Endodermal cell (in vitro differentiated cells): Measurements from ENCODE around the gene MTREX. TPM values are rescaled to one million over a fixed set of nuclear protein-coding genes. Genes with fewer than 3 reads are reported as not detected.

ENCODE experiments used
- DNase-seq: peaks from one replicate; pipeline ENCODE4 v3.0.0-alpha.2; 2017
- H3K27ac ChIP-seq: 2 replicates; pipeline ENCODE4 v1.5.1; 2013; ENCODE audit warnings: mild to moderate bottlenecking, low read depth, low read length, moderate library complexity
- H3K27me3 ChIP-seq: 2 replicates; pipeline ENCODE4 v1.6.1; 2013; ENCODE audit warnings: mild to moderate bottlenecking, low read length, moderate library complexity; ENCODE audit not compliant: insufficient read depth, control insufficient read depth, poor library complexity, severe bottlenecking
- H3K36me3 ChIP-seq: 2 replicates; pipeline ENCODE4 v1.7.0; 2013; ENCODE audit warnings: mild to moderate bottlenecking, low read length, moderate library complexity; ENCODE audit not compliant: control insufficient read depth, insufficient read depth
- H3K4me1 ChIP-seq: one replicate; pipeline ENCODE4 v1.7.0; 2013; ENCODE audit warnings: low read length; ENCODE audit not compliant: control insufficient read depth, insufficient read depth
- H3K4me3 ChIP-seq: 2 replicates; pipeline ENCODE4 v1.5.1; 2013; ENCODE audit warnings: mild to moderate bottlenecking, low read length, moderate library complexity
- H3K9ac ChIP-seq: 2 replicates; pipeline ENCODE4 v1.6.1; 2013; ENCODE audit warnings: mild to moderate bottlenecking, low read length, moderate library complexity; ENCODE audit not compliant: poor library complexity, severe bottlenecking; ENCODE audit errors: extremely low read depth
- H3K9me3 ChIP-seq: 2 replicates; pipeline ENCODE4 v1.6.1; 2013; ENCODE audit warnings: mild to moderate bottlenecking, low read length, moderate library complexity; ENCODE audit not compliant: control insufficient read depth
- H3K27ac Mint-ChIP-seq: 2 replicates; pipeline ENCODE4 v1.8.0; 2020; ENCODE audit warnings: mixed read lengths
- H3K27me3 Mint-ChIP-seq: 2 replicates; pipeline ENCODE4 v1.8.0; 2021; ENCODE audit warnings: mild to moderate bottlenecking, mixed read lengths; ENCODE audit not compliant: insufficient read depth
- H3K36me3 Mint-ChIP-seq: 2 replicates; pipeline ENCODE4 v1.8.0; 2020; ENCODE audit warnings: low read depth, mixed read lengths
- H3K4me1 Mint-ChIP-seq: 2 replicates; pipeline ENCODE4 v1.8.0; 2020; ENCODE audit warnings: mixed read lengths
- H3K4me3 Mint-ChIP-seq: 2 replicates; pipeline ENCODE4 v1.8.0; 2020; ENCODE audit warnings: mild to moderate bottlenecking, moderate library complexity, mixed read lengths
- H3K9me3 Mint-ChIP-seq: 2 replicates; pipeline ENCODE4 v1.8.0; 2020; ENCODE audit warnings: mild to moderate bottlenecking, mixed read lengths
- WGBS, 2 experiments: methylation state at CpG; one replicate each; pipeline versions ENCODE4 v1.1.5 to v1.1.7; 2013; ENCODE audit warnings: missing lambda C conversion rate in 2 of 2, mixed read lengths in 1 of 2; ENCODE audit not compliant: insufficient coverage in 1 of 2, insufficient read length in 1 of 2; 5-methylcytosine and 5-hydroxymethylcytosine counted together
- total RNA-seq, 2 donors: library from RNA; stranded (reverse); fragmentation: NEBNext Ultra II Directional in 1 of 2; extraction: Animal tissue kit (Norgen Biotek cat#: 25700) in 1 of 2; gene quantifications; 2 replicates in 1 of 2; 3 replicates in 1 of 2; pipeline ENCODE4 v1.2.1, GENCODE V29; 2021
- TF ChIP-seq, protein P1 (sequence below): fragments of 200-600 bp; sonication (generic); conservative IDR thresholded peaks from 2 replicates; pipeline ENCODE4 v1.5.0; 2021; ENCODE audit warnings: antibody characterized with exemption, mild to moderate bottlenecking

MTREX gene
- total RNA-seq, 2 donors from 2014 or later = 91.0 to 106 TPM

DNA sequence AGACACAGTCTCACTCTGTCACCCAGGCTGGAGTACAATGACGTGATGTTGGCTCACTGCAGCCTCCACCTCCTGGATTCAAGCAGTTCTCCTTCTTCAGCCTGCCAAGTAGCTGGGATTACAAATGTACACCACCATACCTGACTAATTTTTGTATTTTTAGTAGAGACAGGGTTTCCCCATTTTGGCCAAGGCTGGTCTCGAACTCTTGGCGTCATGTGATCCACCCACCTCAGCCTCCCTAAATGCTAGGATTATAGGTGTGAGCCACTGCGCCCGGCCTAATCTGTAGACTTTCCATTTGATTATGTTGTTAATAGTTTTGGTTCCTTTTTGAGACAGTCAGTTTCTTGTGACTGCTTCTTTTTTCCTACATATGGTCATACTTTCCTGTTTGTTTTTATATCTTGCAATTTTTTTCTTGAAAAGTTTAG lies 31.0 kb downstream of the MTREX start:
- no peak overlapping the region for H3K4me3 ChIP-seq
- Mint-ChIP-seq H3K36me3 (peaks cover 41% of the 10 kb centered on the region), H3K27ac (no peak overlapping the region), H3K4me1 (no peaks in the 10 kb centered on the region), H3K4me3 (no peak overlapping the region), H3K27me3 (no peaks in the 10 kb centered on the region), H3K9me3 (no peaks in the 10 kb centered on the region)
- 73 to 92% methylated on average over 2 to 5 of the region's 5 CpGs for WGBS, 2 experiments
- peaks cover 62% of the 10 kb centered on the region for H3K36me3 ChIP-seq
- no peak overlapping the region for H3K9ac ChIP-seq
- H3K27ac ChIP-seq = no peak overlapping the region
- no peaks in the 10 kb centered on the region for H3K4me1 ChIP-seq
- TF ChIP-seq, protein P1, sequence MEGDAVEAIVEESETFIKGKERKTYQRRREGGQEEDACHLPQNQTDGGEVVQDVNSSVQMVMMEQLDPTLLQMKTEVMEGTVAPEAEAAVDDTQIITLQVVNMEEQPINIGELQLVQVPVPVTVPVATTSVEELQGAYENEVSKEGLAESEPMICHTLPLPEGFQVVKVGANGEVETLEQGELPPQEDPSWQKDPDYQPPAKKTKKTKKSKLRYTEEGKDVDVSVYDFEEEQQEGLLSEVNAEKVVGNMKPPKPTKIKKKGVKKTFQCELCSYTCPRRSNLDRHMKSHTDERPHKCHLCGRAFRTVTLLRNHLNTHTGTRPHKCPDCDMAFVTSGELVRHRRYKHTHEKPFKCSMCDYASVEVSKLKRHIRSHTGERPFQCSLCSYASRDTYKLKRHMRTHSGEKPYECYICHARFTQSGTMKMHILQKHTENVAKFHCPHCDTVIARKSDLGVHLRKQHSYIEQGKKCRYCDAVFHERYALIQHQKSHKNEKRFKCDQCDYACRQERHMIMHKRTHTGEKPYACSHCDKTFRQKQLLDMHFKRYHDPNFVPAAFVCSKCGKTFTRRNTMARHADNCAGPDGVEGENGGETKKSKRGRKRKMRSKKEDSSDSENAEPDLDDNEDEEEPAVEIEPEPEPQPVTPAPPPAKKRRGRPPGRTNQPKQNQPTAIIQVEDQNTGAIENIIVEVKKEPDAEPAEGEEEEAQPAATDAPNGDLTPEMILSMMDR = no peak
- no peaks in the 10 kb centered on the region for H3K27me3 ChIP-seq
- no peaks in the 10 kb centered on the region for H3K9me3 ChIP-seq
- no peak for DNase-seq

- no peak overlapping the region for H3K27ac ChIP-seq
- peaks cover 61% of the 10 kb centered on the region for H3K36me3 Mint-ChIP-seq
- 94 to 96% methylated on average over 3 to 4 of the region's 4 CpGs for WGBS, 2 experiments
Measured at GRCh38 chr5:55343107-55343506, 35.3 kb downstream of the MTREX start.

DNA sequence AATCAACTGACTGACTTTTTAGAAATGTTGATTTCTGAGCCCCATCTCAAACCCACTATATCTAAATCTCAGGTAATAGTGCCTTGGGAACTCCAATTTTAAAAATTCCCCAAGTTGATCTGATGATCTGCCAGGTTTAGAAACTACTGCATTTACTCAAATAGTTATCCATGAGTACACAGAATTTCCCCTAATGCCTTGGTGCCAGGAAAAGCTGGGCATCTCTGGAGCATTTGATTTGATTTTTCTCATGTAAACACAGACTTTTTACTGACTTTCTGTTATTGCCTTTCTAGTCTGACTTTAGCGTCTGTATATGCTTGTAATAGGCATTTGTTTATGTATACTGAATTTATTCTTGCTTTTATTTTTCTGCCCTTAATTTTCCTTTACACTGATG lies 35.8 kb downstream of the MTREX start:
- Histone ChIP-seq H3K9me3 (peaks cover 33% of the 10 kb centered on the region), H3K4me3 (no peak overlapping the region), H3K9ac (no peak overlapping the region), H3K27ac (no peak overlapping the region), H3K36me3 (peaks cover 84% of the 10 kb centered on the region), H3K4me1 (peaks cover 3% of the 10 kb centered on the region), H3K27me3 (no peaks in the 10 kb centered on the region)
- Mint-ChIP-seq H3K9me3 (peaks cover 14% of the 10 kb centered on the region), H3K4me1 (peaks cover 11% of the 10 kb centered on the region), H3K36me3 (peaks cover 61% of the 10 kb centered on the region), H3K27me3 (no peaks in the 10 kb centered on the region), H3K27ac (no peak overlapping the region), H3K4me3 (no peak overlapping the region)
- DNase-seq = no peak
- no CpG with 5 or more reads among the region's 1 CpG for WGBS, 2 experiments
- TF ChIP-seq, protein P1 = no peak

More at GRCh38 chr5:55343107-55343506, 35.3 kb downstream of the MTREX start:
- Histone ChIP-seq H3K9ac (no peak overlapping the region), H3K4me1 (peaks cover under 1% of the 10 kb centered on the region), H3K9me3 (peaks cover 33% of the 10 kb centered on the region), H3K27me3 (no peaks in the 10 kb centered on the region), H3K36me3 (peaks cover 79% of the 10 kb centered on the region), H3K4me3 (no peak overlapping the region)
- Mint-ChIP-seq H3K4me1 (peaks cover 6% of the 10 kb centered on the region), H3K27me3 (no peaks in the 10 kb centered on the region), H3K9me3 (peaks cover 14% of the 10 kb centered on the region), H3K4me3 (no peak overlapping the region), H3K27ac (no peak overlapping the region)
- TF ChIP-seq, protein P1 = no peak
- DNase-seq = no peak
